ENCODE data around the gene UQCRHL.

UQCRHL gene

GRCh38 chr1:15807121-15807520 is 328 bp downstream of the UQCRHL start:
- no peak for TF ChIP-seq CTCF (IDR thresholded peaks at IDR 0.05; ENCODE audit: low read depth, low read length, missing control alignments)
- no peak overlapping the region for H3K27ac ChIP-seq
- H3K36me3 ChIP-seq (replicated peaks), result no peaks in the 10 kb centered on the region
- no peaks in the 10 kb centered on the region for H3K27me3 ChIP-seq (replicated peaks)
- in situ Hi-C loops (cut with HindIII; ENCODE audit: low pct_ligation_motif_present, low sequenced_read_pairs), result no loop called here
- H3K4me3 ChIP-seq (ENCODE audit: low read depth, low read length), result no peak overlapping the region
- no peak for DNase-seq

- Histone ChIP-seq H3K27me3 (replicated peaks) (no peaks in the 10 kb centered on the region), H3K4me3 (ENCODE audit: low read depth, low read length) (no peak overlapping the region), H3K27ac (no peak overlapping the region), H3K36me3 (replicated peaks) (no peaks in the 10 kb centered on the region)
- TF ChIP-seq CTCF (IDR thresholded peaks at IDR 0.05; ENCODE audit: low read depth, low read length, missing control alignments), result no peak
- DNase-seq, result no peak
- in situ Hi-C loops (cut with HindIII; ENCODE audit: low pct_ligation_motif_present, low sequenced_read_pairs), result no loop called here
Measured at GRCh38 chr1:15804060-15804459, 3.4 kb downstream of the UQCRHL start.

GRCh38 chr1:15803380-15803779 is 4.1 kb downstream of the UQCRHL start:
- no peak for DNase-seq
- no peak overlapping the region for H3K27ac ChIP-seq
- no peak overlapping the region for H3K4me3 ChIP-seq (ENCODE audit: low read depth, low read length)
- in situ Hi-C loops (cut with HindIII; ENCODE audit: low pct_ligation_motif_present, low sequenced_read_pairs), result no loop called here
- no peaks in the 10 kb centered on the region for H3K27me3 ChIP-seq (replicated peaks)
- TF ChIP-seq CTCF (IDR thresholded peaks at IDR 0.05; ENCODE audit: low read depth, low read length, missing control alignments), result peak; percentile 59
- H3K36me3 ChIP-seq (replicated peaks), result no peaks in the 10 kb centered on the region

- Histone ChIP-seq H3K36me3 (replicated peaks) (no peaks in the 10 kb centered on the region), H3K4me3 (ENCODE audit: low read depth, low read length) (no peak overlapping the region), H3K27me3 (replicated peaks) (no peaks in the 10 kb centered on the region), H3K27ac (no peak overlapping the region)
- TF ChIP-seq CTCF (IDR thresholded peaks at IDR 0.05; ENCODE audit: low read depth, low read length, missing control alignments), result no peak
- in situ Hi-C loops (cut with HindIII; ENCODE audit: low pct_ligation_motif_present, low sequenced_read_pairs), result no loop called here
- DNase-seq, result no peak
Measured at GRCh38 chr1:15802234-15802965, 5.0 kb downstream of the UQCRHL start.

- no peak for TF ChIP-seq CTCF (IDR thresholded peaks at IDR 0.05; ENCODE audit: low read depth, low read length, missing control alignments)
- peak overlapping the region; percentile 86 for H3K27ac ChIP-seq
- DNase-seq, result peak; percentile 37
- in situ Hi-C loops (cut with HindIII; ENCODE audit: low pct_ligation_motif_present, low sequenced_read_pairs), result no loop called here
- no peak overlapping the region for H3K4me3 ChIP-seq (ENCODE audit: low read depth, low read length)
- H3K36me3 ChIP-seq (replicated peaks), result no peaks in the 10 kb centered on the region
- no peaks in the 10 kb centered on the region for H3K27me3 ChIP-seq (replicated peaks)
Measured at GRCh38 chr1:15799928-15800835, 7.3 kb downstream of the UQCRHL start.
